Choroid plexus epithelial cell (primary cell): ENCODE results near the gene SND1.

Experiments used
- DNase-seq: peaks from one replicate; pipeline ENCODE4 v3.0.0-alpha.2; 2010; ENCODE audit warnings: low read depth
- H3K4me3 ChIP-seq: 2 replicates; pipeline ENCODE4 v1.5.1; 2011; ENCODE audit warnings: low read depth, mild to moderate bottlenecking, control low read depth, low read length, moderate library complexity
- CTCF ChIP-seq: conservative IDR thresholded peaks from 2 replicates; pipeline ENCODE4 v1.5.1; 2011; ENCODE audit warnings: low read depth, mild to moderate bottlenecking, control low read depth, inconsistent platforms, low read length, moderate library complexity

The SND1 gene

GRCh38 chr7:127941476-127942210, 289.6 kb downstream of the SND1 start:
- DNase-seq = no peak
- no peak overlapping the region for H3K4me3 ChIP-seq
- no peak for TF ChIP-seq CTCF

- TF ChIP-seq CTCF = no peak
- DNase-seq = peak; percentile 34
- H3K4me3 ChIP-seq = no peak overlapping the region
These were observed 291.8 kb downstream of the SND1 start for GRCh38 chr7:127943541-127944521.

GRCh38 chr7:127946111-127946510, 294.1 kb downstream of the SND1 start:
- no peak overlapping the region for H3K4me3 ChIP-seq
- TF ChIP-seq CTCF = no peak
- no peak for DNase-seq

- no peak for DNase-seq
- TF ChIP-seq CTCF = no peak
- no peak overlapping the region for H3K4me3 ChIP-seq
These were observed 294.9 kb downstream of the SND1 start for GRCh38 chr7:127946847-127947246.

GRCh38 chr7:127948312-127948711, 296.3 kb downstream of the SND1 start:
- no peak for TF ChIP-seq CTCF
- DNase-seq = no peak
- no peak overlapping the region for H3K4me3 ChIP-seq

- no peak overlapping the region for H3K4me3 ChIP-seq
- TF ChIP-seq CTCF = no peak
- no peak for DNase-seq
These were observed 296.9 kb downstream of the SND1 start for GRCh38 chr7:127948930-127949329.
